ENCODE results near the gene VTI1A. TPM values are rescaled to one million over a fixed set of nuclear protein-coding genes. Genes with fewer than 3 reads are reported as not detected.
"Not testable (repeated sequence)": the region's sequence is repeated elsewhere in the genome, so short reads cannot be mapped to it uniquely, and the experiment has no call there.

Gene VTI1A
- total RNA-seq, 1 donor from 2014 or later = 39.4 TPM

DNA sequence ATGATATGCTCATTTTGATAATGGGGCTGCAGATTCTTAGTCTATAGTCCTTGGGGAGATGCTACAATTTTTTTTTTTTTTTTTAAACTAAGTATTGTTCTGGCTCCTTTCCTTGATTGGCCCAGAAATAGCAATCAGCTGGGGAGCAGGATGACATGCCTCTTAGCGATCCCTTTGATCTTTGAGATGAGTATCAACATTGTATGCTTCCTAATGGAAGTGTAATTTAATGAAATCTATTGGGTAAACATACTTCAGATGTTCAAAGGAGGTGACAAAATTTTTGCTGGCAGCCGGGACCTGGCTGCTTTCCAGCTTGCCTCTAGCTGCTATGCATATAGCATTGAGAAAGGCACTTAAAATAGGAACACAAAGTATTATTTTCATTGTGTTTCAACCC, 43.5 kb downstream of the VTI1A start:
- TF ChIP-seq, protein P1, sequence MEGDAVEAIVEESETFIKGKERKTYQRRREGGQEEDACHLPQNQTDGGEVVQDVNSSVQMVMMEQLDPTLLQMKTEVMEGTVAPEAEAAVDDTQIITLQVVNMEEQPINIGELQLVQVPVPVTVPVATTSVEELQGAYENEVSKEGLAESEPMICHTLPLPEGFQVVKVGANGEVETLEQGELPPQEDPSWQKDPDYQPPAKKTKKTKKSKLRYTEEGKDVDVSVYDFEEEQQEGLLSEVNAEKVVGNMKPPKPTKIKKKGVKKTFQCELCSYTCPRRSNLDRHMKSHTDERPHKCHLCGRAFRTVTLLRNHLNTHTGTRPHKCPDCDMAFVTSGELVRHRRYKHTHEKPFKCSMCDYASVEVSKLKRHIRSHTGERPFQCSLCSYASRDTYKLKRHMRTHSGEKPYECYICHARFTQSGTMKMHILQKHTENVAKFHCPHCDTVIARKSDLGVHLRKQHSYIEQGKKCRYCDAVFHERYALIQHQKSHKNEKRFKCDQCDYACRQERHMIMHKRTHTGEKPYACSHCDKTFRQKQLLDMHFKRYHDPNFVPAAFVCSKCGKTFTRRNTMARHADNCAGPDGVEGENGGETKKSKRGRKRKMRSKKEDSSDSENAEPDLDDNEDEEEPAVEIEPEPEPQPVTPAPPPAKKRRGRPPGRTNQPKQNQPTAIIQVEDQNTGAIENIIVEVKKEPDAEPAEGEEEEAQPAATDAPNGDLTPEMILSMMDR (IDR thresholded peaks at IDR 0.05; ENCODE audit: unreplicated experiment) = no peak
- H3K27ac Mint-ChIP-seq = no peak overlapping the region
- H3K9me3 Mint-ChIP-seq (ENCODE audit: low read depth) = no peaks in the 10 kb centered on the region
- H3K4me1 Mint-ChIP-seq (ENCODE audit: low read depth) = peaks cover 2% of the 10 kb centered on the region
- H3K36me3 Mint-ChIP-seq (ENCODE audit: insufficient read depth) = peaks cover 2% of the 10 kb centered on the region
- no peak for DNase-seq (ENCODE audit: low spot score, unreplicated experiment)
- H3K27me3 Mint-ChIP-seq = no peaks in the 10 kb centered on the region
- no peak overlapping the region for H3K4me3 Mint-ChIP-seq (ENCODE audit: low read depth)

- Mint-ChIP-seq H3K36me3 (ENCODE audit: insufficient read depth) (peaks cover 2% of the 10 kb centered on the region), H3K27me3 (no peaks in the 10 kb centered on the region), H3K9me3 (ENCODE audit: low read depth) (no peaks in the 10 kb centered on the region), H3K27ac (no peak overlapping the region), H3K4me1 (ENCODE audit: low read depth) (peaks cover 2% of the 10 kb centered on the region), H3K4me3 (ENCODE audit: low read depth) (no peak overlapping the region)
- DNase-seq (ENCODE audit: low spot score, unreplicated experiment) = no peak
- TF ChIP-seq, protein P1 (IDR thresholded peaks at IDR 0.05; ENCODE audit: unreplicated experiment) = no peak
These were observed 44.1 kb downstream of the VTI1A start for GRCh38 chr10:112491144-112491543.

- H3K27ac Mint-ChIP-seq = no peak overlapping the region
- no peaks in the 10 kb centered on the region for H3K9me3 Mint-ChIP-seq (ENCODE audit: low read depth)
- no peak overlapping the region for H3K4me3 Mint-ChIP-seq (ENCODE audit: low read depth)
- H3K27me3 Mint-ChIP-seq = no peaks in the 10 kb centered on the region
- peaks cover 2% of the 10 kb centered on the region for H3K4me1 Mint-ChIP-seq (ENCODE audit: low read depth)
- TF ChIP-seq, protein P1 (IDR thresholded peaks at IDR 0.05; ENCODE audit: unreplicated experiment) = no peak
- DNase-seq (ENCODE audit: low spot score, unreplicated experiment) = no peak
- no peaks in the 10 kb centered on the region for H3K36me3 Mint-ChIP-seq (ENCODE audit: insufficient read depth)
These were observed 45.7 kb downstream of the VTI1A start for GRCh38 chr10:112492736-112493135.

DNA sequence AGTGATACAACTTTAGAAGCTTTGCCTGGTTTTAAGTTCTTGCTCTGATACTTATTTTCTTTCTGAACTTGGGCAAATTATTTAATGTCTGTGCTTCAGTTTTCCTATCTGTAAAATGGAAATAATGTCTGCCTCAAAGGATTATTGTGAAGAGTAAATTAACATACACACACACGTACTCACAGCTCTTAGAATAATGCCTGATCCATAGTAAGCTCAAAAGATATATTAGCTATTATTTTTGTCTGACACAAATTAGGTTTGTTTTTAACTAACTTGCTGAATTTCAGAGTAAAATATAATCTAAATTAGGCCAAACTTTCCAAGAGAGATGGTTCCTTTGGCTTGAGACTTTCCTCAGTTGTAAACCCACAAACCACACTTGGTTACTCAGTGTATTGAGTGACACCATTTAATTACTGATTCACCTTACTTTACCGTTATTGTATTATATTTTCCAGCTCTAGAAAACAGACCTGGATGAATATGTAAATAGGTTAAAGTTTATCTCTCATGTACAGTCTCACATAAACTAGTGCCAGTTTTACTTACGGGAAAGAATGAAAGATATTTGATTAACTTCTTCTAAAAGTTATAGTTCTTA, 50.4 kb downstream of the VTI1A start:
- no peaks in the 10 kb centered on the region for H3K36me3 Mint-ChIP-seq (ENCODE audit: insufficient read depth)
- H3K4me3 Mint-ChIP-seq (ENCODE audit: low read depth) = no peak overlapping the region
- TF ChIP-seq, protein P1 (IDR thresholded peaks at IDR 0.05; ENCODE audit: unreplicated experiment) = no peak
- peaks cover 5% of the 10 kb centered on the region for H3K9me3 Mint-ChIP-seq (ENCODE audit: low read depth)
- H3K4me1 Mint-ChIP-seq (ENCODE audit: low read depth) = no peaks in the 10 kb centered on the region
- H3K27ac Mint-ChIP-seq = no peak overlapping the region
- no peak for DNase-seq (ENCODE audit: low spot score, unreplicated experiment)
- H3K27me3 Mint-ChIP-seq = no peaks in the 10 kb centered on the region

DNA sequence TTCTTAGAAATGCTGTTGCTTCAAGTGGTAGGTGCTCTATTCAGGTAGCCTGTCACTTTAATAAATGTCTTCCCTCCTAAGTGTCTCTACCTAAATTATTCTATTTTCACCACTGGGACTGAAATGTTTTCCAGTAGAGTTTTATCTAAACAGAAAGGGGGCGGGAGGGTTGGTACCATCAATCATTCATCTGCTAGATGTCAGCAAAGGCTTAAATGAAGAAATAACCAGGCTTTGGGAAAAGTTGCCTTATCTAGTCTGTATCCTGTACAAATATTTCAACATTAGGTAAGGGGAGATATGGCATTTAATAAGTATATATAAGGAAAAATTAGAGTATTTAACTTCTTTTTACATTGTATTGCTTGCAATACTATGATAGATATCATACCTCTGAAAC, 51.8 kb downstream of the VTI1A start:
- H3K27ac Mint-ChIP-seq = no peak overlapping the region
- no peak overlapping the region for H3K4me3 Mint-ChIP-seq (ENCODE audit: low read depth)

GRCh38 chr10:112499985-112500384, 53.0 kb downstream of the VTI1A start:
- H3K27me3 Mint-ChIP-seq; H3K4me3 Mint-ChIP-seq (ENCODE audit: low read depth); H3K27ac Mint-ChIP-seq; H3K9me3 Mint-ChIP-seq (ENCODE audit: low read depth); H3K36me3 Mint-ChIP-seq (ENCODE audit: insufficient read depth); H3K4me1 Mint-ChIP-seq (ENCODE audit: low read depth); DNase-seq (ENCODE audit: low spot score, unreplicated experiment): not testable (repeated sequence)

More for the DNA sequence above, 51.8 kb downstream of the VTI1A start:
- TF ChIP-seq, protein P1 (IDR thresholded peaks at IDR 0.05; ENCODE audit: unreplicated experiment) = no peak
- H3K36me3 Mint-ChIP-seq (ENCODE audit: insufficient read depth) = no peaks in the 10 kb centered on the region
- no peak for DNase-seq (ENCODE audit: low spot score, unreplicated experiment)
- H3K4me1 Mint-ChIP-seq (ENCODE audit: low read depth) = no peaks in the 10 kb centered on the region
- no peaks in the 10 kb centered on the region for H3K27me3 Mint-ChIP-seq
- H3K9me3 Mint-ChIP-seq (ENCODE audit: low read depth) = peaks cover 5% of the 10 kb centered on the region
